ENCODE data around the gene UQCC5.

The UQCC5 gene

DNA sequence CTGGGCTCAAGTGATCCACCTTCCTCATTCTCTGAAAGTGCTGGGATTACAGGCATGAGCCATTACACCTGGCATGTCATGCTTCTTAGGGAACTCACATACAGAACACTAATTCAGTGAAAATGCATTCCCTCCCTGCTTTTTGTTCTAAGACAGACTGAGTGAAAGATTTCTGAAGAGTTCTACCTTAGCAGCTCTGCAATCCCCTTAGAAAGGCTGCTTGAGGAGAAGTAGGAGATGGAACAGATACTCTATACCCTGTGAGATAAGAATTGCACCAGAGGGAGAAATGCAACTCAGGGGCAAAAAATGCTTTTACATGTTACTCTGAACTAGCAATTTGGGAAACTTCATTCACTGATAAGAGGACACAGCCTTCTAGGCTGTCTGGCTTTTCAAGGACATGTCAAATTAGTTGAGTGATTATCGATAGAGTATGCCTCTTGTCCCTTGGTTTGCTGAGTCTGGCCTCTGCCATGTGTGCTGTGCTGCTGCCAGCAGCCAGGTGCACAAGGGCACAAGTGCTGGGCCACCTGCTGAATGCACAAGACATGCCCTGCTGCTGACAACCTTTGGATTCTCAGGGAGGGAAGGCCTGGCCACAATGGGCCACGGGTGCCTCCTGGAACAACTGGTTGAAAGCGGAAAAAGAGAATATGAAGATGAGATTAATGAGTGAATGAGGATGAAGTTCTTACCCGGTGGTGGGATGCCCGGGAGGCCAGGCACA lies 17.8 kb downstream of the UQCC5 start:
- H3K4me1 Mint-ChIP-seq: peaks cover 11% of the 10 kb centered on the region
- no peaks in the 10 kb centered on the region for H3K27me3 Mint-ChIP-seq
- no peak overlapping the region for H3K27ac Mint-ChIP-seq
- no peak for DNase-seq
- H3K4me3 Mint-ChIP-seq: no peak overlapping the region
- no peaks in the 10 kb centered on the region for H3K9me3 Mint-ChIP-seq
- ATAC-seq: no peak
- peaks cover 29% of the 10 kb centered on the region for H3K36me3 Mint-ChIP-seq (ENCODE audit: low read depth)

DNA sequence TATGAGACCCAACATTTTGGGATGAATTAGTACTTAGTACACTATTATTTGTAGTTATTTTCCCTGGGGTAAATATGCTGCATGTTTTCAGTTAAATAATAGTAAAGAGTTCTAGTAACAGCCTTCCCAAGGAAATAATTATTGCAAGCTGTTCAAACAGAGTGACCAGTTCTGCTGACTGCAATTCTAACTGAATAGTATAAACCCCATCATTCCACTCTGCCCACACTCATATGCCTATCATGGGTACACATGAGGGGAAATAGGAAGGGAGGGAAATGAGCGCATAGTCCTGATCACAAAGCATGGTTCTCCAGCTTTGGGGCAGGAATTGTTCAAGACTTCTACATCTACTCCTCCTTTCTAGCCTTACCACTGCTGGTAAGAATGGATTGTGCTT lies 18.7 kb downstream of the UQCC5 start:
- peak overlapping the region; percentile 69 for H3K27ac Mint-ChIP-seq
- H3K36me3 Mint-ChIP-seq (ENCODE audit: low read depth): peaks cover 35% of the 10 kb centered on the region
- ATAC-seq: no peak

DNA sequence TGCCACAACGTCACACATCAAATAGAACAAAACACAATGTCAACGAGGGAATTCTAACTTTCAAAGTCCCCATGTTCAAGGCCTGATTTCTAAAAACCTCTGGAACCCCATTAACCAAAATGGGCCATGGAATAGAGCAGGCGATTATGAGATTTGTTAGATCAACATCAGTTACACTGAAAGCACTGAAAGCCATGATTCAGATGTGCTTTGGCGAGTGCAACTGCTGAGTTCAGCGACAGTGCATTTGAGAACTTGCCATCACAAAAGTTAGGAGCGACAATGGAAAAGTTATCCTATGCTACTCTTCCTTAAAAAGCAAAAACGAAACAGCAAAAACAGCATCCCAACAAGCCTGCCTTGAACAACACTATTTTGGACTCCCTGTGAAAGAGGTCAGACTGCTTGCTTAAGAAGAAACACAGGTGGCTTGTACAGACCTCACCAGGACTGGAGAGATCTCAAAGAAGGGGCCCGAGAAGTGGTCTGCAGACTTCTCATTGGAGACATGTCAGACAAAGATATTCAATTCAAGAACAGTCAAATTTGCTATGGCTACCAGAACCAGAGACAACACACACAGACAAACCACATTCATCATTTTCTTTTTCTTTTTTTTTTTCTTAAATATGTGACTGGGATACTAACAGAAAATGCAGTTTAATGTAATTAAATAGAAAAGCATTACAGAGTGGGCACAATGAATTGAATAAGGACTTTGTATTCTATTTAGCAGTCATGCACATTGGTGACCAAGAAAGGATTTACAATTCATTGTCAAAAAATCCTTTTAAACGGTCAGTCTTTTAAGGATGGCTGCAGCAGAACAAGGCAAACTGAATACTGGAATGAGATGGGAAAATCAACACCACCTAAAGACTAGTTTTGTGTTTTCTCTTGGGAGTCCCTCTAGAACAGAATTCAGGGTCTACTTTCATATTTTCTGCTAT lies 20.9 kb downstream of the UQCC5 start:
- Mint-ChIP-seq H3K27me3 (no peaks in the 10 kb centered on the region), H3K36me3 (ENCODE audit: low read depth) (peaks cover 42% of the 10 kb centered on the region), H3K4me3 (no peak overlapping the region), H3K27ac (no peak overlapping the region), H3K9me3 (no peaks in the 10 kb centered on the region), H3K4me1 (peaks cover 11% of the 10 kb centered on the region)
- DNase-seq: no peak
- no peak for ATAC-seq

More for the DNA sequence above, 18.7 kb downstream of the UQCC5 start:
- Mint-ChIP-seq H3K4me1 (peaks cover 11% of the 10 kb centered on the region), H3K4me3 (no peak overlapping the region), H3K27me3 (no peaks in the 10 kb centered on the region), H3K9me3 (no peaks in the 10 kb centered on the region)
- DNase-seq: no peak

DNA sequence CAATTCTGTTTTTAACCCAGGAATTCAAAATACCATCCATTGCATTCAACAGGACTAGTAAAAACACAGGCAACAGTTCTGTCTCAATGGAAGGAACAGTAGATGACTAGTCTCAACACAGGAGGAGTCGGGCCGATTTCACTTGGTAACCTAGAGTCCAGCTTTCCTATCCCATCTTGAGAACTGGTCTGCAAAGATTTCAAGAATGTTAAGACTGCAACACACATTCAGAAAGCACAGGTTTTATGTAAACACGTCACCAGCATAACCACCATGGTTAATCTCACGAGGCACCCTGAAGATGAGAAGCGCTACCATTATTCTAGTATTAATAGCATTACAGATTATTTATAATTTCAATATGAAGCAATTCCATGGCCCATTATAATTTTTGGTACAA lies 22.0 kb downstream of the UQCC5 start:
- ATAC-seq: no peak
- peaks cover 11% of the 10 kb centered on the region for H3K4me1 Mint-ChIP-seq
- H3K4me3 Mint-ChIP-seq: no peak overlapping the region
- H3K27me3 Mint-ChIP-seq: no peaks in the 10 kb centered on the region
- H3K36me3 Mint-ChIP-seq (ENCODE audit: low read depth): peaks cover 50% of the 10 kb centered on the region
- no peaks in the 10 kb centered on the region for H3K9me3 Mint-ChIP-seq
- no peak overlapping the region for H3K27ac Mint-ChIP-seq
- DNase-seq: no peak

DNA sequence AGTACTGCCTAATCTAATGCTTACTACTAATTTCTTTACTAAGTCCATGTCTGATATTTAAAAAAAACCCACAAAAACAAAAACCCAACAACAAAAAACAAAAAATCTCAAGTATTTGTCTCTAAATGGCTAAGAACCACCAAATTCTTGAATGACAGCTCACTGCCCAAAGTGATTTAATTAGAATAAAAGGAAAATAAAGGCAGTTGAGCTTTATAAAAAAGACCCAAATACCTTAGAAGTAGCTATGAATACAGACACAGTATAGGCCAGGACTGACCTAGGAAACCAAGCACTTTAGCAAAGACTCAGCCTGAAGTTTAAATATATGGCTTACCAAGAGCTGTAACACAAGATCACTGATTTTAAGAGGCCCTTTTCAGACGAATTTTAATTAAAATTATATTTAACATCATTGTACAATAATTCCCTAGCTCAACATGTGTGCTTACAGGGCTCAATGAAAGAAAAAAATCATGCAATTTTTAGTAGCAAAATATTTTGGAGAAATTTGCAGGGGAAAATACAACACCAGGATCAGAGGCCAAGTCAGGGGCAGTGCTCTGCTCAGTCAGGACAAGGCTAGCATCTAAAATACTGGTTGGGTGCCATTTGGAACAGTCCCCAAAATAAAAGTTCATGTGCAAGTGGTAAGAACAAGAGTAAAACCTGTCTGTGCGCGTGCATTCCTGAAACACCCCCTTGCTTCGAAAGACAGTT lies 24.8 kb downstream of the UQCC5 start:
- peaks cover 46% of the 10 kb centered on the region for H3K36me3 Mint-ChIP-seq (ENCODE audit: low read depth)
- peaks cover 3% of the 10 kb centered on the region for H3K4me1 Mint-ChIP-seq
- no peaks in the 10 kb centered on the region for H3K27me3 Mint-ChIP-seq
- DNase-seq (no peak), ATAC-seq (no peak)
- no peaks in the 10 kb centered on the region for H3K9me3 Mint-ChIP-seq
- H3K27ac Mint-ChIP-seq: no peak overlapping the region
- H3K4me3 Mint-ChIP-seq: no peak overlapping the region

DNA sequence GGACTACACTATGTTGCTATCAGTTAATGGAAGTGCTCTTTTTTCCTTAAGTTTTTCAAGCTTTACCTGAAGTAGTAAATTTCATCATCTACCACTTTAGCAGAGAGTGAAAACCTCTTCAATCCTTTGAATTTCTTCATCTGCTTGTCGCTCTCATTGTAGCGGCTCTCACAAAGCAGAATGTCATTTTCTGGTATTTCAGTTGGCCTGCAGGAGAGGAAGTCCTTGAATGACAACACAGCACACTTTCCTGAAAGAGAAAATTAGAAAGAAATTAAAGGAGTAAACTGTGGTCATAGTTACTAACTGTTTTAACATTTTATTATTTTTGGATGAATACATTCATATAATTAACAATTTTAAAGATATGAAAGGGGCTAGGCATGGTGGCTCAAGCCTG lies 27.6 kb downstream of the UQCC5 start:
- H3K36me3 Mint-ChIP-seq (ENCODE audit: low read depth): peaks cover 34% of the 10 kb centered on the region
- no peaks in the 10 kb centered on the region for H3K27me3 Mint-ChIP-seq
- H3K9me3 Mint-ChIP-seq: no peaks in the 10 kb centered on the region
- no peak overlapping the region for H3K27ac Mint-ChIP-seq
- DNase-seq (no peak), ATAC-seq (no peak)
- no peak overlapping the region for H3K4me3 Mint-ChIP-seq
- no peaks in the 10 kb centered on the region for H3K4me1 Mint-ChIP-seq

DNA sequence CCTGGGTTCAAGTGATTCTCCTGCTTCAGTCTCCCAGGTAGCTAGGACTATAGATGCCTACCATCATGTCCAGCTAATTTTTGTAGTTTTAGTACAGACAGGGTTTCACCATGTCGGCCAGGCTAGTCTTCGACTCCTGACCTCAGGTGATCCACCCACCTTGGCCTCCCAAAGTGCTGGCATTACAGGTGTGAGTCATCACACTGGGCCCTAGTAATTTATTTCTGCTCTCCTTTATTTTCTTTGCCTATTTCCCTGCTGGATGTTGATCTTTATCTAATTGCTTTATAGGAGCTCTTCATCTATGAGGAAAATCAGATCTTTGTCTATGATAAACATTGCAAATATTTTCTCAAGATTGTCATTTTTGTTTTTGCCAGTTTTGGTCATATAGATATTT lies 31.7 kb downstream of the UQCC5 start:
- Mint-ChIP-seq H3K27ac (no peak overlapping the region), H3K4me3 (no peak overlapping the region), H3K27me3 (no peaks in the 10 kb centered on the region), H3K4me1 (no peaks in the 10 kb centered on the region), H3K36me3 (ENCODE audit: low read depth) (peaks cover 21% of the 10 kb centered on the region), H3K9me3 (no peaks in the 10 kb centered on the region)
- ATAC-seq: no peak
- no peak for DNase-seq

DNA sequence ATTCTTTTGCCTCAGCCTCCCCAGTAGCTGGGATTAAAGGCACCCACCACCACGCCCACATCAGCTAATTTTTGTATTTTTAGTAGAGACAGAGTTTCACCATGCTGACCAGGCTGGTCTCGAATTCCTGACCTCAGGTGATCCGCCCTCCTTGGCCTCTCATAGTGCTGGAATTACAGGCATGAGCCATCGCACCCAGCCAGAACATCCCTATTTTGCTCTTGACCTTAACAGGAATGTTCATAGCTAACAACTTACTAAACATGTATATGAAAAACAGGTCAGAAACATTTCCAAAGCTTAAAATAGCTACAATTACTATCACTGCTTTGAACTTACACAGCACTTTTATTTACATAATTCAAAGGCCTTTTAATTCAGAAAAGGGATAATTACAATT lies 33.7 kb downstream of the UQCC5 start:
- Mint-ChIP-seq H3K27me3 (no peaks in the 10 kb centered on the region), H3K4me3 (no peak overlapping the region), H3K4me1 (no peaks in the 10 kb centered on the region), H3K9me3 (no peaks in the 10 kb centered on the region), H3K36me3 (ENCODE audit: low read depth) (peaks cover 20% of the 10 kb centered on the region), H3K27ac (no peak overlapping the region)
- DNase-seq: no peak
- ATAC-seq: no peak

DNA sequence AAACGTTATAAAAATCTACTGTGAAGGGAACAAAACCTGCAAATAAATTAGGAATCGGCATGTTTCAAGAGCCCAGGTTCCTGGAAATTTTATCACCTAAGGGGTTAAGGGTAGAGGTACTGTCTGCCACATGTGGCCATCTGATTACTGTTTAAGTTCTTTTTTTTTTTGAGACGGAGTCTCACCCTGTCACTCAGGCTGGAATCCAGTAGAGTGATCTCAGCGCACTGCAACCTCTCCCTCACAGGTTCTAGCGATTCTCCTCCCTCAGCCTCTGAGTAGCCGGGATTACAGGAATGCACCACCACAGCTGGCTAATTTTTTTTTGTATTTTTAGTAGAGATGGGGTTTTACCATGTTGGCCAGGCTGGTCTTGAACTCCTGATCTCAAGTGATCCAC lies 35.8 kb downstream of the UQCC5 start:
- ATAC-seq: no peak
- no peaks in the 10 kb centered on the region for H3K27me3 Mint-ChIP-seq
- no peaks in the 10 kb centered on the region for H3K9me3 Mint-ChIP-seq
- no peak overlapping the region for H3K27ac Mint-ChIP-seq
- H3K36me3 Mint-ChIP-seq (ENCODE audit: low read depth): peaks cover 32% of the 10 kb centered on the region
- H3K4me3 Mint-ChIP-seq: no peak overlapping the region
- H3K4me1 Mint-ChIP-seq: no peaks in the 10 kb centered on the region
- DNase-seq: no peak

DNA sequence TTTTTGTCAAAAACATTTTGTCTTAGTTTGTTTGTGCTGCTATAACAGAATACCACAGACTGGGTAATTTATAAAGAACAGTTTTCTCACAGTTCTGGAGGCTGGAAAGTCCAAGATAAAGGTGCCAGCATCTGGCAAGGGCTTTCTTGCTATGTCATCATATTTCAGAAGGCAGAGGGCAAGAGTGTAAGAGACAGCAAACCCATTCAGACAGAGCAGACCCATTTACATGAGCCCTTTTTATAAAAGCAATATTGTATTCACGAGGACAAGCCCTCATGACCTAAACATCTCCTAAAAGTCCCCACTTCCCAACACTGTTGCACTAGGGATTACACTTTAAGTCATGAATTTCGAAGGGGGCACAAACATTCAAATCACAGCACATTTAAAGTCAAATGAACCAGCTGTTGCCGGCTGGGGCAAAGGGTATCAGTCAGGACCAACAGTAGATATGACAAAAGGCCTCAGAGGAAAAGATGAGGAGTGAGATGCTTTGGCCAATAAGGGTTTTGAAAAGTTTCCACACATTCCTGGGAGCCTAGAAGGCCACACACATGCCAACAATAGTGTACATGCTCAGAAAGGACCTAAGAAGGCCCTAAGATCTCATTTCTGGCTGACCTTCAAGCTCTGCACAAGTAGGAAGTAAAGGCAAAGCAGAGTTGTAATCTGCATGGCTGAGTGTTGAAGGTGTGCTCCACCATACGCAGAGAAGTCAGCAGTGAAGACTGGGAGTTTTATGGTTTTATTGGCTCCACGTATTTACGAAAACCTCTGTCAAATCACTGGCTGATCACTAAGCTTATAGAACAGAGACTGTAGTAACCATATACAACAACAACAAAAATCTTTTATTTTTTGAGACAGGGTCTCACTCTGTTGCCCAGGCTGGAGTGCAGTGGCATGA lies 37.9 kb downstream of the UQCC5 start:
- no peak for ATAC-seq
- H3K27ac Mint-ChIP-seq: no peak overlapping the region
- no peaks in the 10 kb centered on the region for H3K27me3 Mint-ChIP-seq

More for the DNA sequence above, 37.9 kb downstream of the UQCC5 start:
- Mint-ChIP-seq H3K9me3 (no peaks in the 10 kb centered on the region), H3K4me3 (no peak overlapping the region), H3K4me1 (no peaks in the 10 kb centered on the region), H3K36me3 (ENCODE audit: low read depth) (peaks cover 45% of the 10 kb centered on the region)
- no peak for DNase-seq
